HG02938 (cell line): Measurements from ENCODE around the gene C5orf46.

Experiments used
- ATAC-seq: cut with Tn5 transposase; IDR thresholded peaks from one replicate; pipeline ENCODE4 v1.9.1; 2021; ENCODE audit warnings: mild to moderate bottlenecking, moderate library complexity; ENCODE audit not compliant: unreplicated experiment

Gene C5orf46

DNA sequence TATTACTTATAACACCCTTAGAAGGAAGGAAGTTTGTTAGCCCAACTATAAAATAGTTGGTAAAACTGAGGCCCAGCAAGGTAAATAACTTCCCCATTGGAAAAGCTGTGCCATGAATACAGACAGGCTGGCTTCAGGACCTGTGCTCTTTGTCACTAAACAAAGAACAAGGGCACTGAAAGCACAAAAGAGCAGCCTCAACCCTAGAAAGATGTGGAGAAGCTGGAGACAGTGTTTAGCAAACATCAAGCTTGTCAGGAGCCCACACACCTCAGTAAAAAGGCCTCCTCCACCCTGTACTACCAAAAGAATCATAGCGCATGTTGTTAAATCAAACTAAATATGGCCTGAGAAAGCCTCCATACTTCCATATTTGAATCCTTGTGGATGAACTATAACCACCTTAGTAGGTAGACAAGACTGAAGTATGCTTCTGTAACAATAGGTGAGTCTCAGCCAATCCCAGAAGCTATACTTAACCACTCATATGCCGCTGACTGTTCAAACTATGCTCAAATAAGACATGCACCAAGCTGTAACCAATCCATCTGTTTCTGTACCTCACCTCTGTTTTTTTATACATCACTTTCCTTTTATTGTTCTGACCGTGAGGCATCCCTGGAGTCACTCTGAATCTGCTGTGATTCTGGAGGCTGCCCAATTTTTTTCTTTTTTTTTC lies 46.2 kb downstream of the C5orf46 start:
- ATAC-seq = no peak

DNA sequence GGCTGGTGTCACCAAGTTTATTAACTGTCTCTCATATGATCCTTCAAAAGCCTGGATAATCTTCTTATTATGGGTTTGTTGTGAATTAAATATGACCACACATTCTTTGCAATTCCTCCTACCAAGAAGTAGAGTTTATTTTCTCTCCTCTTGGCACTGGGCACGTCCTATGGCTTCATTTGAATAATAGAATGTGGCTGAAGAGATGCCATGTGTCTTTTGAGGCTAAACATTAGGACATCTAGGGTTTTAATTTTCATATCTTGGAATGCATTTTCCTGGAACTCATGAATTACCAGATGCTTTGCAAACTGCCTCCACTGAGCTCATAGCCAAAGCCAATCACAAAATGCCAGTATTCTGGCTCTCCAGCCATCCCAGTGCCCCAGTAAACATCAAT lies 47.8 kb downstream of the C5orf46 start:
- no peak for ATAC-seq

DNA sequence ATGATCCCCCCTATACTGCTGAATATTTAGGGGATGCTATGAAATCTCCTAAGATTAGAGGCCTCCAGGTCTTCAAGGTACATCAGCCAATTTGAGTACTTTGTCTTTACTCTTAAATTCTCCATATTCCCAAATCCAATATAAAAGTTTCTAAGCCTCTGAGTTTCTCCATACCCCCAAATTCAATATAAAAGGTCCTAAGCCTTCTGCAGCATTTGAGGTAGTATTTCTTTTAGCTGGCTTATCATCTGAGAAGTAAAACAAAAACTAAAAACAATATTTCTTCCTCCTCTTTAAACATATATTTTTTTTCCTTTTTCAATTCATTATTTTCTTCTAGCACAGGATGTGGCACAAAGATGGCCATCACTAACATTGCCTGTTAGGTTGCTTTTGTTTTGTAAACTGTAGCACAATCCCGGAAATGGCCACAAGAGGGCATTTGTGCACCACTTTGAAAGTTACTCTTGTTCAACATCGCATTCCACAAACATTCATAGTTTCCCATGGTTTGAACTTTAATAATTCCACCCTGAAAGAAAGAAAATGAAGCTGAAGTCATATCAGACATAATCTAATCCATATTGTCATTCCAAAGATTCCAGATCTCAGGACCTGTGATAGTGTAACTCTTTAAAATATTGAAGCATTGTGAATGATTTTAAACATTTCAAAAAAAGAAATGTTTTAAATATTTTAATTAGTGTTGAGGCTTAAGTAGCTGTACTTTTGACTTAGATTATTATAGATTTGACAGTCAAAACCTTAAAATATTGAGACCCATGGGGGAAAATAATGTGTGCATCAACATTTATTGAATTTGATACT lies 48.8 kb downstream of the C5orf46 start:
- peak; percentile 90 for ATAC-seq

DNA sequence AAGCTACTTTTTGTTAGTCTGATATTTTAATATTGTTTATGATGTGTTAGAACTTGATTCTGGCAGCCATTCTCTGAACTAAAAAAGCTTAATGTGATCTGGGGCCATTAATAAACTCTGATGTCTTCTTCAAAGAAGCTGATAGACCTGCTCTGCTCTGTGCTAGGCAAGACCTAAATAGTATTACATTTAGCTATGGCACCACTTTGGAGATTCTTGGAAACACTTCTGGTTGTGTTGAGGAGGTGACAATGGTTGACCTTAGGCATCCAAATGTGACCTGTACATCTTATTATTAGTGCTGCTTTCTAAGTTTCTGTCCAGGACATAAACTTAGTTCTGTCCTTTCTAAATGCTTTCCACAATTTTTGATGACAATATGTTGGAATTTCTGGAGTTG lies 49.5 kb downstream of the C5orf46 start:
- no peak for ATAC-seq

DNA sequence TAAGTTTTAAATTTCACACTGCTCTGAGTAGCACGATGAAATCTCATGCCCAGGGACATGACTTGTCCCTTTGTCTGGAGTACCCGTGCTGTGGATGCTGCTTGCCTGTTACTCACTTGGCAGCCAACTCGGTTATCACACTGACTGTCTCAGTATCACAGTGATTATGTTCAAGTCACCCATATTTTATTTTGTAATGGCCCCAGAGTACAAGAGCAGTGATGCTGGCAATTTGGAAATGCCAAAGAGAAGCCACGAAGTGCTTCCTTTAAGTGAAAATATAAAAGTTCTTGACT lies 50.6 kb downstream of the C5orf46 start:
- ATAC-seq = no peak

DNA sequence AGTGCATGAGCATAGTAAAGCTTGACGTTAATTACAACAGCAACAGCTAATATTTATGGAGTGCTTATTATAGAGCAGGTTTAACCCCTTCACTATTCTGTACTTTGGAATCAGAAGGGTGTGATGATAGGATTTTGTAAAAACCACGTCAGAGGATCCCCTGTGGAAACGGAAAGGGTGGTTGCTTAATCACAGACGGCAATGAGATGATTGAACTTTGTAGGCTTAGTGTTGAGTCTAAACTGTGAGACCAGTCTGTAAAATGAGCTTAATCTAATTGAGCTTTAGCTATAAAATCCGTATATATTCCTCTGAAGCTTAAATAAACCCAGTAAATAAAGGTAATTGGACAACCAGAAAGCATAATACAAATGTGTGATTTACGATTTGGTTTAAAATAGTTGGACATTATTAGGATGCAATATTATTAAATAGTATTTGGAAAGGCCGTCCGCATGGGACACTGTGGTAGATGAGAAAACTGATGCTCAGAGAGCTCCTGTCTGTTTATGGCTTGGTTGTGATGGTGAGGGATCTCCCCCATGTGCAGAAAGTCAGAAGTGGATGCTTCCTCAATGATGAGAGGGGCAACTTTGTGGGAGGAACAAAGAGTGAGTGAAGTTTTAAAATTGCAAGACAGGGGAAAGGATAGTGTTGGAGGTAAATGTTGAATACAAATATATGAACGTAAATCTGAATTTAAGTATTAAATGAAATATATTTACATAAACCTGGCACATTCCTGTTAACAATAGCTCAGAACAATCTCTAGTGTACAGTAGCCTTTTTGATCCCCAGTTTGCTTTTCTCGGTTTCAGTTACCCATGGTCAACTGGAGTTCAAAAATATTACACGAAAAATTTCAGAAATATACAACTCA lies 51.2 kb downstream of the C5orf46 start:
- no peak for ATAC-seq

DNA sequence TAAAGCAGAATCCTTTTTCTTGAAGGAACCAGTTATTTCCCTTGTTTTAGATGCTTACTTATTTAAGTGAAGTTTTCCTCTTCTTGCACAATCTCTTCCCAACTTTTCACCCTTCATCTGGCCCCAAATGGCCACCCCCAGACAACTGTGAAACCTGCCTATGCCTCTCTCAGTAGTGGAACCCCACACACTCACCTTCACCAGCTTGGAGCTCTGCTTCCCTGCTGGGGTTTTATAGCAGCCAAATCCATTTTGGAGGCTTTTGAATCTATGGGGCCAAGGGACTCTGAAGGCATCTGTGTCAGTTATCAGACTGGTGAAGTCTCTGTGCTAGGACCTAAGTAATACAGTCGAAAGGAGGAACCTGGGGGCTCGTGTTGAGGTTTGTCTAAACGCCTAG lies 52.0 kb downstream of the C5orf46 start:
- ATAC-seq = no peak

DNA sequence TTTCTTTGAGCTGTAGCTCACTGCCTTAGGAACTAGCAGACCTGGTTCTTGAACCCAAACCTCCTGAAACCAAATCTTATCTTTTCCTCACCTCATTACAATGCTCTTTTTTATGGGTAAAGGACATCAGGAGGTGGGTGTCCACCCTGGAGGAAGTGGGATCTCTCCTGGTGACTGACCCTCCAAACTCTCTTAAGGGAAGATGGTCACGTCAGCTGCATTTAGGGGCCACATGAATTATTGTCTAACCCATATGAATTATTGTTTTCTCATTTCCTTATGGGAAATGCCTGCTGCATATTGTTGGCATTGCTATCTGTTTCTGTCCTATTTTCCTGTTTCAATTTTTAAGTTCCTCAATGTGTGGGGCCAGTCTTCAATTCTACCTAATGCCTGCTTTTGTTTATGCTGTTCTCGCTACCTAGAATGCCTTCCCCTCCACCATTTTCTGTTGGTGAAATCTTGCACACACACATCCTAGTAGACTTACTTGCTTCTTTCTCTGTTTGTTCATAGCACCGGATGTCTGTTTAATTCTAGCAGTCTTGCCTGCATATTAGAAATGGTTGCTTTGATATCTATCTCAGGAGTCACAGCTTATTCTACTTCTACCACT lies 52.9 kb downstream of the C5orf46 start:
- ATAC-seq = no peak

DNA sequence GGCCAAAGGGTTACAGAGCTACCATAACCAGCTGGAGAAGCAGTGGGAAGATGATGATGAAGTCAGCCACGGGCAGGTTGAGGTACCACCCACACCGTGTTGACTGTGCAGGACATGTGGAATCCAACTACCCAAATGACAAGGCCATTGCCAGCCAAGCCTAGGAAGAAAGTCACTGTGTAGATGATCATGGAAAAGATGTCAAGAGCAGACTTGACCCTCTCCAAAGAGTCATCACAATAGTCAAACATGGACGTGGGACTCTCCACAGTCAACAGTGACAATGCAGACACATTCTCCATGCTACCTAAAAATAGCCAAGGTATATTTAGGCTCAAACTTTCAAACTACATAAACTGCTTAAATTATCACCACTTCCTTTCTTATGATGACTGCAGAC lies 54.0 kb downstream of the C5orf46 start:
- ATAC-seq = no peak

DNA sequence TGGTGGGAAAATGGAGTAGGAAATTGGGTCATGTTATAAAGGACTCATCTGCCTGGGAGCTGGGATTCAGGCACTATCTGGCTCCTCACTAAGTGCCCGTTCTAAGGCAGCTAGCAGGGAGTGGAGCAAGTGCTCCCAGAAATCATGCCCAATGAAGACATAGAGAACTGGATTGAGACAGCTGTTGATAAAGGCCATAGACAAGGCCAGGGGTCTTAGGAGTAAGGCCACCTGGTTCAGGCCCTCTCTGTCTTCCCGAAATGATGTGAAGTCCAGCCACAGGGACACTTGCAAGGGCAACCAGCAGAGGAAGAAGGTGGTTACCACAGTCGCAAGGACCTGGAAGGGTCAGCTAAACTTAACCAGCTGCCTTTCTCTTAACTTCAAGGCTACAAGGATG lies 54.8 kb downstream of the C5orf46 start:
- no peak for ATAC-seq

DNA sequence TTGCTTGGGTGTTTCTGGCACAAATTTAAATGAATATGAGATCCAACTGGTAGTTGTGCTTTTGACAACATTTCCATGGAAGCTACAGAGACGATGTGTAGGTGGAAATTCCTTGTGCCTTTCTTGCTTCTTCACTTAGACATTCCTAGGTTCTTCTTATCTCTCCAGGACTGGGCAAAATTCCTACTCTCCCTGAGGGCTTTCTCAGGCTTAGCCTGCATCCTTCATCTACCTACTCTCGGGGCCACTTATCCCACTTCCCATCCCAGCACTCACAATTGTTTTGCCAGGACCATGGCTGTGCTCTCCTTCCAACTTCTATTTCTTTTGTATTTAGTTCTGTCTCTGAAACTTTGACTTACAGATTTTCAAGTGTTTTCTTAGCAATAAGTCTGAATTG lies 57.1 kb downstream of the C5orf46 start:
- no peak for ATAC-seq

DNA sequence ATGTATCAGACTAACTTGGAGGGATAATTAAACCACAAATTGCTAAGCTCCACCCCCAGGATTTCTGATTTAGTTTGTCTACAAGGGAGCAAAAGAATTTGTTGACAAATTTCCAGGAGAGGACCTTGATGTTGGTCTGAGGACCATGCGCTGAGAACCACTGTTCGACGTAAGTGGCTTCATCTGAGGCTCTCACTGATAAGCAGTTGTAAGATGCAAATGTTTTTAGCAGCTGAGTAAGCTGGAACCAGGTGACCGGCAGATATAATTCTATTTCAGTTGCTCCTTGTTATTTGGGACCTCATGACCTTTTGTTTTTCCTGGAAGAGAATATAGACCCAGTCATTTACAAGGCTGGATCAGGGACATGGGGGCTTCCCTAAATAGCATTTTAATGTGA lies 60.7 kb downstream of the C5orf46 start:
- ATAC-seq = no peak

DNA sequence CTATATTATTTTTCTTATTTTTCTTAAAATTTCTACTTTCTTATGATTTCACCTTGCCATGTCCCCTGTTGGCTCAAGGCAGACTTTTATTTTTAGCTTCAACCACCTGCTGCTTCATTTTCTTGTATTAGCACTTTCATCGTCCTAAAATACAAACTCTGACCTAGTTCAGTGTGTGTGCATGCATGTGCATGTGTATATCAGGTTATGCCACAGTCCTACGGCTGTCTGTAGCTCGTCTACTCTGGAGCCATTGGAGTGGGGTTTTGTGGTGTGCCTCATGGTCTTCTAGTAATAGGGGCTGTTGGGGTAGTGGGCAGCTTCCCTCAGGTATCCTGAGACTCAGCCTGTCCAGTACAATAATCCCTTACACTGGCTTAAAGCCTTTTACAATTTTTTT lies 61.5 kb downstream of the C5orf46 start:
- no peak for ATAC-seq

DNA sequence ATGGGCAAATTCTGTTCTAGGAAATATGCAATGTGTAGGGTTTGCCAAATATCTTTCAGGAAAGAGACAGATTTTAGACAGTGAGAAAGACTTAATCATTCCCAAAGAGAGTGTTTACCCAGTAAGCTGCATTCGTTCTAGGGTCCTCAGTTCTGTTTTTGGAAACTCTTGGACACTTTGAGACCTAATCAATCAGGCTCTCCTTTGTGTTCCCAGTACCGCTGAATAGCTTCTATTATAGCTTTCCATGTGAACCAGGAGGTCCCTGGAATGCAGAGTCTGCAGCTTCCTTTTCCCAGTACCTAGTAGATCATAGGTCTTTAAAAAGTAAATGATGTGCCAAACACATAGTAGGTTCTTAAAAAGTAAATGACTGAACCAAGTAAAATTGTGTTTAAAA lies 63.5 kb downstream of the C5orf46 start:
- ATAC-seq = no peak
